KG1 (cell line): ENCODE results near the gene ANKRD11.
"Not testable (repeated sequence)": the region's sequence is repeated elsewhere in the genome, so short reads cannot be mapped to it uniquely, and the experiment has no call there.

Source experiments
- DNase-seq: peaks from one replicate; lab custom pipeline; 2025; lab: John Stamatoyannopoulos, UW

Gene ANKRD11

GRCh38 chr16:89450537-89450936 lies 39.8 kb downstream of the ANKRD11 start:
- no peak for DNase-seq

DNA sequence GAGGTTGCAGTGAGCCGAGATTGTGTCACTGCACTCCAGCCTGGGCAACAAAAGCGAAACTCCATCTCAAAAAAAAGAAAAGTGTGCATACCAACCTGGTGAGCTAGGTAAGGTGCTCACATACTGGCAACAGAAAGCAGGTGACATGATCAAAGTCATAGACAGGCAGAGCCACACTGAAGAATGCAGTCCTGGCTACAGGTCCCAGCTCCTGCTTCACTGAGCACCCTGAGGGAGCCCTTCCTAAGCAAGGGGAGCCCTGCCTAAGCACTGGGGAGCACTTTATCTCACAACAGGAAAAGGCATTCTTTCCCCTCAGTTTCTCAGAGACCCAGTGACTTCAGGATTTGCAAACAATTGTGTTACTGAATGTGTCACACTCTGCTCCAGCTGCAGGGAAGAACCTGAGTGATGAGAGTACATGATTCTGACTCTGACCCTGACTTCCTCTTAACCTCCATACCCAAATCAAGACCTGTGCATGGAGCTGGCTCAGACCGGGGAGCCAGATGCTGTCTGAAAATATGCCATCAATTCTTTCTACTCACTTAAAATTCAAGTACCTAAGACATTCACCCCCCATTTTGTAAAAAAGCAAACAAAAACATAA lies 40.5 kb downstream of the ANKRD11 start:
- DNase-seq: no peak

DNA sequence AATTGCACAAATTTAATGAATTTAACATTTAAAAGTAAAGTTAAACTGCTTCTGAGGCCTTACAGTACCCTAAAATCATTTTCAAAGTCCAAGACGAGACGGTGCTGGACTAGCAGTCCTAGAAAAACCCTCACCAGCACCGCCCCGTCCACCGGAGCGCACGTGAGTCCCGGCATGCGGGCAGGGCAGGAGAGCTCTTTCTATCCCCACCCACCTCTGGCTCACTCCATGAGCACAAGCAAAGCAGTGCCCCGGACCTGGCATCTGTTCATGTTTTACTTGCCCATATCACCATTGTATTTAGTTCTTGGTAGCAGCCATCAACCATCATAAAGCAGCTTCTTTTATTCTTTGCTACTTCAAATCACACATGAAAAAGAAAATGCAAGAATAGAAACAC lies 41.7 kb downstream of the ANKRD11 start:
- DNase-seq: no peak

GRCh38 chr16:89446975-89447293 lies 43.4 kb downstream of the ANKRD11 start:
- no peak for DNase-seq

GRCh38 chr16:89446136-89446974 lies 44.0 kb downstream of the ANKRD11 start:
- DNase-seq: no peak

DNA sequence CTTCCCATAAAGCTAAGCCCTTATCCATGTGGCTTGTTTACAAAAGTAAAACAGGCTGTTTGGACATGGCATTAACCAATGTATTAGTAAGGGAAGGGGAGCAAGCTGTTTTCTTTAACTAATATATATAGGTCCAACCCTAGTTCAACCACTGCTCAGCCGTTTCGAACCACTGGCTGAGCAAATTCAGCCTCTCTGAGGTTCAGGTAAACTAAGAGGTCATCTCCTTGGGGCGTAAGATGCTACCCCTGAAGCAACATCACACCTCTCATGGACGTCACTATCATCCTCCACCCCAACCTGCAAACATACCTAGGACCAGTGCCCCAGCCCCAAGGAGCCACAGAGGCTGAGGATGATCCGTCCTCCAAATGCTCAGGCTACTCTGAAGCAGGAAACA lies 45.2 kb downstream of the ANKRD11 start:
- DNase-seq: no peak

DNA sequence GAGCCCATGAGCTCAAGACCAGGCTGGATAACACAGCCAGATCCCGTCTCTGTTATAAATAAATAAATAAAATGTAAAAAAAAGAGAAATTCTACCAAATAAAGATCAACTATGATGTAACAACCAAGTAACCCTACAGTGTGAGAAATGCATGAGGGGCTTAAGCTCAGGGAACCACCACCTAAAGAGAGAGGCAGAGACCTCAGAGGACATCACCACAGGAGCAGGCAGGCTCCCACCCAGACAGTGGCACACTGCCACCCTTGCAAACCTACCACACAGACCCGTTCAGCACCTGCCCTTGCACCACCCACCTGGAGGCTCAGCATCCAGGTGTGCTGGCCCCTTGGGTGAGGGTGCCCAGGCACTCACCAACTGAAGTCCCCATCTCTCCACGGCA lies 45.6 kb downstream of the ANKRD11 start:
- DNase-seq: no peak

DNA sequence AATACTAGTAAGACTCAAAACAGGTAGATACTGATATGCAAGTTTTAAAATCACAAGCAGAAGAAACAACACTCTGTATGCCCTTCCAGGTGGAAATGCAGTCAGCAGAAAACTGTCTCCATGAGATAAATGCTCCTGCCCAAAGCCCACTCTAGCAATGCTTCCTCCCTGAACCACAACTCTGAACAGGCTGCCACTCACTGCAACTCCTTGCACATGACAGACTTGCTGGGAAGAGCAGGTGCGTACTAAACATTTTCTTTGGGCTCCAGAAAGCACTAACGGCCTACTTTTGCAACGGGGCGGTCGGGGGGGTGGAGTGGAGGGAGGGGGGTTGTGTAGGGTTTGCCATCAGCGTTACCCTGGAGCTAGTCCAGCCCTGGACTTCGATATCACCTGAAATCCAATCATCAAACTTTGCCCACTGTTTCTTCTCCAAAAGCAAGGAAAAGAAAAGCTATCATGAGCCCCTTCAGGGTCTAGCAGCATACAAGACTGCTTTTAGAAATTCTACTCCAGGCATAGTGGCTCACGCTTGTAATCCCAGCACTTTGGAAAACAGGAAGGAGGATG lies 46.1 kb downstream of the ANKRD11 start:
- no peak for DNase-seq

GRCh38 chr16:89443727-89444084 lies 46.7 kb downstream of the ANKRD11 start:
- DNase-seq: no peak

DNA sequence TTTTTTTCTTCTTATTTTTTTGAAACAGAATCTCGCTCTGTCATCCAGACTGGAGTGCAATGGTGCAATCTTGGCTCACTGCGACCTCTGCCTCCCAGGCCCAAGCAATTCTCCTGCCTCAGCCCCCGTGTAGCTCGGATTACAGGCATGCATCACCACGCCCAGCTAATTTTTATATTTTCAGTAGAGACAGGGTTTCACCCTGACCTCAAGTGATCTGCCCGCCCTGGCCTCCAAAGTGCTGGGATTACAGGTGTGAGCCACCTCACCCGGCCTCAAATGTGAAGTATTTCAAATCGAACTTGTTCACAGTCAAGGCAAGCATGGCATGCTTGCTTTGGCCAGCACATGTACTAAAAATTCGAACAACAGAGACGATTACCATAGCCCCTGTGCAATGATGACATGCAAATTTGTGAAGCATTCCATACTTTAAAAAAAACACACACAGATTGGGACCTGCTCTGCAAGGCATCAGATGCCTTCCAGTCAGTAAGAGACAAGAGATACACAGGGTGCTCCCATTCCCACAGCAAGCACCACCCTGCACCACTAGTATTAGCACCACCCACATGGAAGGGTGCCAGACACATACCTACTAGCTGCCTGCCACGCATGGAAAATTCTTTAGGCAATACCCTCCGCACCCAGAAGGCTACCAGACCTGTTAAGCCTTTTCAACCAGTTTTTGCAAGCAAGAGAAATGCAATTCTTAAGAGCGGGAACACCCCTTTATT lies 47.2 kb downstream of the ANKRD11 start:
- DNase-seq: no peak

DNA sequence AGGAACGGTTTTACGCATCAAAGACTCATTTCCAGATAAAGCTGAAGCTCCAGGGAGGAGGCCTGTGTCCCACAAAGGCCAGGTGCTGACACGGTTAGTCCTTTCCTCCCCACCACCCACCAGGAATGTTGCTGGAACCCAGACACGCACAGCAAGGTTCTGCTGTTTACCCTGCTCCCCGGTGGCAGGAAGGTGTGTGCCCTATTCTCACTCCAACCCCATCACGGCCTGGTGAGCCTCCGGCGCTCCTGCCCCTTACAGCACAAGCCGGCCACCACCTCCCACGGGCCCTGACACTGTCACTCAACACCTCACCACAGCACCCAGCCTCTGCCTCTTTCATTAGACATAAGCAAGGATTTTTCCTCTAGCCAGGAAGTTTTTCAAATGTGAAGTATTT lies 47.8 kb downstream of the ANKRD11 start:
- DNase-seq: no peak

- DNase-seq: no peak
Measured at GRCh38 chr16:89439659-89440058, 50.7 kb downstream of the ANKRD11 start.

GRCh38 chr16:89437991-89438390 lies 52.4 kb downstream of the ANKRD11 start:
- no peak for DNase-seq

GRCh38 chr16:89437251-89437987 lies 52.9 kb downstream of the ANKRD11 start:
- no peak for DNase-seq

GRCh38 chr16:89436366-89436765 lies 54.0 kb downstream of the ANKRD11 start:
- no peak for DNase-seq

GRCh38 chr16:89435059-89435458 lies 55.3 kb downstream of the ANKRD11 start:
- not testable (repeated sequence) for DNase-seq

- DNase-seq: no peak
Measured at GRCh38 chr16:89434490-89434889, 55.9 kb downstream of the ANKRD11 start.

- DNase-seq: not testable (repeated sequence)
Measured at GRCh38 chr16:89433363-89433984, 56.9 kb downstream of the ANKRD11 start.

DNA sequence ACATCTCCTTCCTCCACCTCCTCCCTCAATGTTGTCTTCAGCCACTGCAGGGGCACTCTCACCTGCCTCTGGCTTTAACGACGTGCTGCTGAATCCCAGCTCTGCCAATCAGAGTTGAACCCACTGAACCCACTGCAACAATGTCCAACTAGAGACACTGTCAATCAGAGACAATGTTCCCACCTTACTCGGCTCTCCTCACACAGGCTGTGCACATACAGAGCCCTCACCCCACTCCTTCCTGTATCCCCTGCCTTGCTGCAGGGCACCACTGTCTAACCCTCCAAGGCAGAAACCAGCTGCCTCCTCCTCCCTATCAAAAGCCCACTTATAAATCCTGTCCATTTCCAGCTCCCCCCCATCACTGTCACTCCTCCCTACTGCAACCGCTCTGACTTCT lies 58.7 kb downstream of the ANKRD11 start:
- DNase-seq: no peak

GRCh38 chr16:89431158-89431584 lies 59.2 kb downstream of the ANKRD11 start:
- no peak for DNase-seq

GRCh38 chr16:89430436-89431157 lies 59.8 kb downstream of the ANKRD11 start:
- DNase-seq: no peak
